ENCODE data around the gene NUCB2. TPM values are rescaled to one million over a fixed set of nuclear protein-coding genes. Genes with fewer than 3 reads are reported as not detected.
A peak's percentile ranks its signal among the peaks of the same experiment; 100 is the strongest.

Gene NUCB2
- total RNA-seq, 1 donor from 2014 or later: 69.4 TPM

- Histone ChIP-seq H3K9me3 (no peaks in the 10 kb centered on the region), H3K4me3 (peak overlapping the region; percentile 69), H3K4me1 (peaks cover 22% of the 10 kb centered on the region), H3K36me3 (no peaks in the 10 kb centered on the region), H3K27ac (peak overlapping the region; percentile 78), H3K27me3 (no peaks in the 10 kb centered on the region)
- DNase-seq (peak; percentile 87), ATAC-seq (peak; percentile 85)
- intact Hi-C loops (cut with DNase I): no loop called here
- TF ChIP-seq CTCF (IDR thresholded peaks at IDR 0.05): no peak
Measured at GRCh38 chr11:17352950-17353820, 76.6 kb downstream of the NUCB2 start.

- ATAC-seq: no peak
- DNase-seq: no peak
- Histone ChIP-seq H3K9me3 (peaks cover under 1% of the 10 kb centered on the region), H3K4me1 (peaks cover 22% of the 10 kb centered on the region), H3K36me3 (no peaks in the 10 kb centered on the region), H3K4me3 (peak overlapping the region; percentile 69), H3K27ac (peak overlapping the region; percentile 78), H3K27me3 (no peaks in the 10 kb centered on the region)
- TF ChIP-seq CTCF (IDR thresholded peaks at IDR 0.05): no peak
- intact Hi-C loops (cut with DNase I): no loop called here
Measured at GRCh38 chr11:17353821-17354600, 77.5 kb downstream of the NUCB2 start.

- intact Hi-C loops (cut with DNase I): no loop called here
- Histone ChIP-seq H3K4me1 (peaks cover 22% of the 10 kb centered on the region), H3K4me3 (no peak overlapping the region), H3K27ac (no peak overlapping the region), H3K9me3 (peaks cover 4% of the 10 kb centered on the region), H3K27me3 (no peaks in the 10 kb centered on the region), H3K36me3 (no peaks in the 10 kb centered on the region)
- peak; percentile 74 for TF ChIP-seq CTCF (IDR thresholded peaks at IDR 0.05)
- ATAC-seq: peak; percentile 46
- no peak for DNase-seq
Measured at GRCh38 chr11:17354601-17354991, 78.1 kb downstream of the NUCB2 start.

GRCh38 chr11:17366495-17366894 is 90.0 kb downstream of the NUCB2 start:
- Histone ChIP-seq H3K9me3 (peaks cover 22% of the 10 kb centered on the region), H3K27me3 (no peaks in the 10 kb centered on the region), H3K36me3 (no peaks in the 10 kb centered on the region), H3K27ac (no peak overlapping the region), H3K4me1 (no peaks in the 10 kb centered on the region), H3K4me3 (no peak overlapping the region)
- DNase-seq (no peak), ATAC-seq (no peak)
- intact Hi-C loops (cut with DNase I): no loop called here
- TF ChIP-seq CTCF (IDR thresholded peaks at IDR 0.05): no peak

GRCh38 chr11:17368551-17368950 is 92.0 kb downstream of the NUCB2 start:
- Histone ChIP-seq H3K27me3 (no peaks in the 10 kb centered on the region), H3K4me1 (no peaks in the 10 kb centered on the region), H3K27ac (no peak overlapping the region), H3K9me3 (peaks cover 43% of the 10 kb centered on the region), H3K4me3 (no peak overlapping the region), H3K36me3 (no peaks in the 10 kb centered on the region)
- no peak for ATAC-seq
- TF ChIP-seq CTCF (IDR thresholded peaks at IDR 0.05): no peak
- DNase-seq: no peak
- intact Hi-C loops (cut with DNase I): no loop called here
